HepG2 (cell line): ENCODE measurements around the gene TRAPPC3. TPM values are rescaled to one million over a fixed set of nuclear protein-coding genes. Genes with fewer than 3 reads are reported as not detected.

ENCODE experiments used
- AHR ChIP-seq: IDR thresholded peaks from 2 replicates; pipeline ENCODE4 v1.6.1; 2018; ENCODE audit warnings: missing genetic modification reagents, missing compliant biosample characterization
- AKAP8 ChIP-seq: sonication (generic); formaldehyde crosslinking; IDR thresholded peaks from 2 replicates; pipeline ENCODE4 v1.5.1; 2020; ENCODE audit warnings: mild to moderate bottlenecking, missing genetic modification reagents
- ARHGAP35 ChIP-seq: sonication (generic); formaldehyde crosslinking; IDR thresholded peaks from 2 replicates; pipeline ENCODE4 v1.9.0; 2022; ENCODE audit warnings: mild to moderate bottlenecking, inconsistent platforms, moderate library complexity, missing genetic modification reagents, borderline replicate concordance
- DPF2 ChIP-seq: sonication (generic); formaldehyde crosslinking; IDR thresholded peaks from 2 replicates; pipeline ENCODE4 v1.4.0; 2020; ENCODE audit warnings: mild to moderate bottlenecking, low read depth, missing genetic modification reagents, borderline replicate concordance
- DRAP1 ChIP-seq: IDR thresholded peaks from 2 replicates; pipeline ENCODE4 v1.6.1; 2016; ENCODE audit warnings: missing genetic modification reagents, missing compliant biosample characterization
- ETS1 ChIP-seq: sonication (generic); formaldehyde crosslinking; IDR thresholded peaks from 2 replicates; pipeline ENCODE4 v1.4.0; 2020; ENCODE audit warnings: missing genetic modification reagents
- GPBP1L1 ChIP-seq: sonication (generic); formaldehyde crosslinking; IDR thresholded peaks from 2 replicates; pipeline ENCODE4 v1.5.0; 2020; ENCODE audit warnings: mild to moderate bottlenecking, missing genetic modification reagents
- GTF3A ChIP-seq: sonication (generic); formaldehyde crosslinking; conservative IDR thresholded peaks from 2 replicates; pipeline ENCODE4 v1.4.0; 2020; ENCODE audit warnings: mild to moderate bottlenecking, missing genetic modification reagents
- HMG20B ChIP-seq: conservative IDR thresholded peaks from 2 replicates; pipeline ENCODE4 v1.6.1; 2016; ENCODE audit warnings: missing genetic modification reagents, missing compliant biosample characterization
- HNRNPH1 ChIP-seq: fragments of 200-400 bp; formaldehyde crosslinking; optimal IDR thresholded peaks from 2 replicates; pipeline ENCODE3; 2017; ENCODE audit warnings: mild to moderate bottlenecking, low read depth, low read length
- KDM5A ChIP-seq: fragments of 200-600 bp; sonication (generic); IDR thresholded peaks from 2 replicates; pipeline ENCODE4 v1.7.0; 2018; ENCODE audit warnings: antibody characterized with exemption, mild to moderate bottlenecking, low read length, borderline replicate concordance
- RARG ChIP-seq: sonication (generic); formaldehyde crosslinking; IDR thresholded peaks from 2 replicates; pipeline ENCODE4 v1.4.0; 2020; ENCODE audit warnings: low read depth, mild to moderate bottlenecking, missing genetic modification reagents
- SP140L ChIP-seq: sonication (generic); formaldehyde crosslinking; IDR thresholded peaks from 2 replicates; pipeline ENCODE4 v1.4.0; 2020; ENCODE audit warnings: missing genetic modification reagents, borderline replicate concordance
- SP4 ChIP-seq: sonication (generic); formaldehyde crosslinking; IDR thresholded peaks from 2 replicates; pipeline ENCODE4 v1.8.1; 2023; ENCODE audit warnings: mild to moderate bottlenecking, missing genetic modification reagents
- XRCC5 ChIP-seq: fragments of 200-400 bp; formaldehyde crosslinking; optimal IDR thresholded peaks from 2 replicates; pipeline ENCODE3; 2017; ENCODE audit warnings: mild to moderate bottlenecking, low read length
- ZBTB21 ChIP-seq: sonication (generic); formaldehyde crosslinking; IDR thresholded peaks from 2 replicates; pipeline ENCODE4 v1.4.0; 2020; ENCODE audit warnings: missing genetic modification reagents
- ZFP82 ChIP-seq: sonication (generic); formaldehyde crosslinking; IDR thresholded peaks from 2 replicates; pipeline ENCODE4 v1.5.1; 2020; ENCODE audit warnings: mild to moderate bottlenecking, missing genetic modification reagents, borderline replicate concordance
- ZMAT5 ChIP-seq: sonication (generic); formaldehyde crosslinking; IDR thresholded peaks from 2 replicates; pipeline ENCODE4 v1.5.0; 2020; ENCODE audit warnings: mild to moderate bottlenecking, low read depth, missing genetic modification reagents, borderline replicate concordance
- ZNF205 ChIP-seq: IDR thresholded peaks from 2 replicates; pipeline ENCODE4 v1.6.1; 2018; ENCODE audit warnings: missing biosample characterization, missing genetic modification reagents
- ZNF326 ChIP-seq: sonication (generic); formaldehyde crosslinking; IDR thresholded peaks from 2 replicates; pipeline ENCODE4 v1.4.0; 2020; ENCODE audit warnings: missing genetic modification reagents, borderline replicate concordance
- ZNF567 ChIP-seq: sonication (generic); formaldehyde crosslinking; IDR thresholded peaks from 2 replicates; pipeline ENCODE4 v1.8.1; 2023; ENCODE audit warnings: mild to moderate bottlenecking, missing genetic modification reagents, borderline replicate concordance
- ZNF639 ChIP-seq: conservative IDR thresholded peaks from 2 replicates; pipeline ENCODE4 v1.6.1; 2018; ENCODE audit warnings: missing genetic modification reagents
- ZNF770 ChIP-seq: sonication (generic); formaldehyde crosslinking; IDR thresholded peaks from 2 replicates; pipeline ENCODE4 v1.5.0; 2020; ENCODE audit warnings: mild to moderate bottlenecking, missing genetic modification reagents
- polyA plus RNA-seq, 8 experiments: library from polyadenylated mRNA; depleted of rRNA in 3 of 8; stranded (reverse) in 7 of 8; unstranded in 1 of 8; fragments of >200 nt; fragmentation: Illumina TruSeq in 4 of 8; extraction: Trizol in 4 of 8; gene quantifications; 2 replicates each; pipeline versions ENCODE4 v1.2.1 to v1.2.3, GENCODE V29; 2011 to 2016; ENCODE audit warnings: low read depth in 4 of 8, missing spikeins in 1 of 8, mixed read lengths in 1 of 8; ENCODE audit not compliant: insufficient read depth in 1 of 8
- total RNA-seq, 5 experiments: library from RNA; depleted of rRNA; stranded (reverse); fragments of >200 nt; fragmentation: Illumina TruSeq; extraction: Trizol; gene quantifications; 2 replicates each; pipeline ENCODE4 v1.2.3, GENCODE V29; 2016; ENCODE audit warnings: low read depth in 1 of 5

TRAPPC3 gene
- total and polyA plus RNA-seq, 2 of the 13 experiments (the other 11 are each of a cell fraction or from before 2014, with no cell fraction given) = 53.7 to 62.4 TPM

- TF ChIP-seq ZFP82 = peak; percentile 30; the same call in 1 of the 2 replicates
- TF ChIP-seq ETS1 (CRISPR knock-in tag) = no peak
- no peak for TF ChIP-seq SP140L (CRISPR knock-in tag)
- TF ChIP-seq ZNF770 (CRISPR knock-in tag) = peak; percentile 40; the same call in 1 of the 2 replicates
- TF ChIP-seq ZMAT5 = no peak
- no peak for TF ChIP-seq GPBP1L1 (CRISPR knock-in tag)
- TF ChIP-seq AHR (CRISPR knock-in tag) = peak; percentile 23; the same call in 1 of the 2 replicates
- no peak for TF ChIP-seq ZBTB21
- 0 out of 2 replicates have a peak, but pooled peaks have one; percentile 41 for TF ChIP-seq ZNF567 (CRISPR knock-in tag)
- 0 out of 2 replicates have a peak, but pooled peaks have one; percentile 32 for TF ChIP-seq AKAP8
- no peak for TF ChIP-seq HMG20B (CRISPR knock-in tag)
- TF ChIP-seq ZNF205 (CRISPR knock-in tag) = no peak
- peak; percentile 96 for TF ChIP-seq XRCC5
- no peak for TF ChIP-seq DPF2
- TF ChIP-seq RARG (CRISPR knock-in tag) = no peak
- no peak for TF ChIP-seq ZNF326 (CRISPR knock-in tag)
- TF ChIP-seq HNRNPH1 = no peak
- TF ChIP-seq KDM5A = peak; percentile 75; the same call in 1 of the 2 replicates
- TF ChIP-seq DRAP1 (CRISPR knock-in tag) = peak; percentile 50; the same call in 1 of the 2 replicates
- peak; percentile 70; the same call in 1 of the 2 replicates for TF ChIP-seq ZNF639
- peak; percentile 96 for TF ChIP-seq SP4 (CRISPR knock-in tag)
- no peak for TF ChIP-seq GTF3A (CRISPR knock-in tag)
- no peak; the same call in 1 of the 2 replicates for TF ChIP-seq ARHGAP35 (CRISPR knock-in tag)
Measured at GRCh38 chr1:36149237-36149972, at the start of gene TRAPPC3 (continued).
